Esophagus squamous epithelium (tissue), 4 donors: ENCODE data around the gene PMFBP1.

ENCODE experiments used
- POLR2A ChIP-seq, 4 donors: fragments of 450-650 bp; IDR thresholded peaks; one replicate each; pipeline ENCODE4 v1.6.1; 2017; ENCODE audit warnings: antibody characterized with exemption in 4 of 4, mild to moderate bottlenecking in 4 of 4, moderate library complexity in 3 of 4
- TF ChIP-seq, protein P1 (sequence below), 6 experiments: fragments of 450-650 bp in 4 of 6; fragments of 200-600 bp in 2 of 6; sonication (generic) in 2 of 6; IDR thresholded peaks; one replicate each; pipeline ENCODE4 v1.5.1; 2016 to 2019; ENCODE audit warnings: antibody characterized with exemption in 6 of 6, mild to moderate bottlenecking in 4 of 6, moderate library complexity in 4 of 6

- TF ChIP-seq, protein P1, sequence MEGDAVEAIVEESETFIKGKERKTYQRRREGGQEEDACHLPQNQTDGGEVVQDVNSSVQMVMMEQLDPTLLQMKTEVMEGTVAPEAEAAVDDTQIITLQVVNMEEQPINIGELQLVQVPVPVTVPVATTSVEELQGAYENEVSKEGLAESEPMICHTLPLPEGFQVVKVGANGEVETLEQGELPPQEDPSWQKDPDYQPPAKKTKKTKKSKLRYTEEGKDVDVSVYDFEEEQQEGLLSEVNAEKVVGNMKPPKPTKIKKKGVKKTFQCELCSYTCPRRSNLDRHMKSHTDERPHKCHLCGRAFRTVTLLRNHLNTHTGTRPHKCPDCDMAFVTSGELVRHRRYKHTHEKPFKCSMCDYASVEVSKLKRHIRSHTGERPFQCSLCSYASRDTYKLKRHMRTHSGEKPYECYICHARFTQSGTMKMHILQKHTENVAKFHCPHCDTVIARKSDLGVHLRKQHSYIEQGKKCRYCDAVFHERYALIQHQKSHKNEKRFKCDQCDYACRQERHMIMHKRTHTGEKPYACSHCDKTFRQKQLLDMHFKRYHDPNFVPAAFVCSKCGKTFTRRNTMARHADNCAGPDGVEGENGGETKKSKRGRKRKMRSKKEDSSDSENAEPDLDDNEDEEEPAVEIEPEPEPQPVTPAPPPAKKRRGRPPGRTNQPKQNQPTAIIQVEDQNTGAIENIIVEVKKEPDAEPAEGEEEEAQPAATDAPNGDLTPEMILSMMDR (IDR thresholded peaks at IDR 0.05) = no peak
- no peak for TF ChIP-seq POLR2A (IDR thresholded peaks at IDR 0.05)
These were observed 42.9 kb upstream of the PMFBP1 start for GRCh38 chr16:72214821-72215220.
